ENCODE data around the gene CD164L2. TPM values are rescaled to one million over a fixed set of nuclear protein-coding genes. Genes with fewer than 3 reads are reported as not detected.
"Not testable (repeated sequence)": the region's sequence is repeated elsewhere in the genome, so short reads cannot be mapped to it uniquely, and the experiment has no call there.

The CD164L2 gene
- 10 to 100 TPM in 2 of 4 donors, 1 to 10 TPM in 2; 5.9 to 14.3 (median 10.3) TPM for total RNA-seq

GRCh38 chr1:27383039-27383605 is at the start of gene CD164L2:
Gene CD164L2 (minus strand): TSS chr1:27383333. CDS start chr1:27383239, 94 bp downstream.
- Histone ChIP-seq H3K4me1 (peaks cover 53% of the 10 kb centered on the region), H3K9me3 (no peaks in the 10 kb centered on the region), H3K27me3 (no peaks in the 10 kb centered on the region), H3K27ac (no peak within 1 kb of the TSS), H3K36me3 (no peaks in the 10 kb centered on the region), H3K4me3 (peak within 1 kb of the TSS; percentile 45)
- WGBS = 27% methylated on average over 13 of the region's 43 CpGs
- peak in 1 of 2 donors; percentile 76 for DNase-seq (ENCODE audit: low spot score in 2 of 2)
- TF ChIP-seq POLR2A (IDR thresholded peaks at IDR 0.05) = no peak
- no peak for TF ChIP-seq CTCF (IDR thresholded peaks at IDR 0.05)
- no peak for TF ChIP-seq POLR2AphosphoS5 (IDR thresholded peaks at IDR 0.05)
- no peak for TF ChIP-seq EP300 (IDR thresholded peaks at IDR 0.05)

- H3K36me3 ChIP-seq; H3K9me3 ChIP-seq; H3K4me3 ChIP-seq; H3K27ac ChIP-seq; H3K27me3 ChIP-seq; DNase-seq (ENCODE audit: low spot score in 2 of 2): not testable (repeated sequence)
- peaks cover 89% of the 10 kb centered on the region for H3K4me1 ChIP-seq
- WGBS = 96% methylated on average over 1 of the region's 1 CpG
Measured at GRCh38 chr1:27432725-27433124, 49.6 kb upstream of the CD164L2 start.

- WGBS = 87% methylated on average over 2 of the region's 2 CpGs
- no peak overlapping the region for H3K4me3 ChIP-seq
- H3K27me3 ChIP-seq = no peaks in the 10 kb centered on the region
- peaks cover 13% of the 10 kb centered on the region for H3K36me3 ChIP-seq
- TF ChIP-seq POLR2AphosphoS5 (IDR thresholded peaks at IDR 0.05) (no peak), CTCF (IDR thresholded peaks at IDR 0.05) (no peak), EP300 (IDR thresholded peaks at IDR 0.05) (no peak), POLR2A (IDR thresholded peaks at IDR 0.05) (no peak)
- no peaks in the 10 kb centered on the region for H3K9me3 ChIP-seq
- H3K4me1 ChIP-seq = peaks cover 89% of the 10 kb centered on the region
- H3K27ac ChIP-seq = peak overlapping the region; percentile 78
- DNase-seq (ENCODE audit: low spot score in 2 of 2) = no peak
Measured at GRCh38 chr1:27431601-27431940, 48.4 kb upstream of the CD164L2 start.

- Histone ChIP-seq H3K9me3 (no peaks in the 10 kb centered on the region), H3K27me3 (no peaks in the 10 kb centered on the region), H3K36me3 (peaks cover 15% of the 10 kb centered on the region), H3K4me3 (peak overlapping the region; percentile 5), H3K27ac (peak overlapping the region; percentile 78), H3K4me1 (peaks cover 89% of the 10 kb centered on the region)
- DNase-seq (ENCODE audit: low spot score in 2 of 2) = no peak
- WGBS = 38% methylated on average over 1 of the region's 1 CpG
- no peak for TF ChIP-seq CTCF (IDR thresholded peaks at IDR 0.05)
- no peak for TF ChIP-seq POLR2A (IDR thresholded peaks at IDR 0.05)
- TF ChIP-seq POLR2AphosphoS5 (IDR thresholded peaks at IDR 0.05) = no peak
- TF ChIP-seq EP300 (IDR thresholded peaks at IDR 0.05) = no peak
Measured at GRCh38 chr1:27430903-27431600, 47.9 kb upstream of the CD164L2 start.

GRCh38 chr1:27429029-27429425 is 45.9 kb upstream of the CD164L2 start:
- Histone ChIP-seq H3K36me3 (peaks cover 19% of the 10 kb centered on the region), H3K27ac (peak overlapping the region; percentile 78), H3K4me3 (peak overlapping the region; percentile 31), H3K4me1 (peaks cover 77% of the 10 kb centered on the region), H3K9me3 (no peaks in the 10 kb centered on the region), H3K27me3 (no peaks in the 10 kb centered on the region)
- no peak for DNase-seq (ENCODE audit: low spot score in 2 of 2)
- WGBS = 21% methylated on average over 2 of the region's 2 CpGs
- TF ChIP-seq EP300 (IDR thresholded peaks at IDR 0.05) = no peak
- TF ChIP-seq CTCF (IDR thresholded peaks at IDR 0.05) = no peak
- no peak for TF ChIP-seq POLR2AphosphoS5 (IDR thresholded peaks at IDR 0.05)
- no peak for TF ChIP-seq POLR2A (IDR thresholded peaks at IDR 0.05)
